ENCODE data around the gene PROP1.
A peak's percentile ranks its signal among the peaks of the same experiment; 100 is the strongest.
"Not testable (repeated sequence)": the region's sequence is repeated elsewhere in the genome, so short reads cannot be mapped to it uniquely, and the experiment has no call there.

Gene PROP1

GRCh38 chr5:177982072-177982727 lies 13.8 kb downstream of the PROP1 start:
- DNase-seq: peak; percentile 57

GRCh38 chr5:177981296-177982071 lies 14.6 kb downstream of the PROP1 start:
- no peak for DNase-seq

DNA sequence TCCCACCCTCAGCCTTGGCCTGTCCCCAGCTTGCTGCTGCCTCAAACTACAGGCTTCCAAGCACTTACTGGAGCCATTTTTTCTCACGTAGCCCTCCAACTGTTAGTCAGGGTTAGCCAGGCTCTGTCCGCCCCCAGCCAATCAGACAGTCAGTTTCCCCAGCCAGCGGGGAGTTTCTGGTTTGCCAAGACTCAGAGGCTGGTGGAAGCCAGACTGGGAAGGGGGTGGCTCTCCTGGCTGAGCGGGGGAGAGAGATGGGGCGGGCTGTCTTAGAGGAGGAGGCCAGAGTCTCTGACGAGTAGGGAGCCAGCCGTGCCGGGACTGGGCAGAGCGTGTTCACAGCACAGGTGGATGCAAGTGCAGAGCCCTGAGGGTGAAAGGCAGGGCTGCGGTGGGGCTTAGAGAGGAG lies 15.3 kb downstream of the PROP1 start:
- no peak for DNase-seq

DNA sequence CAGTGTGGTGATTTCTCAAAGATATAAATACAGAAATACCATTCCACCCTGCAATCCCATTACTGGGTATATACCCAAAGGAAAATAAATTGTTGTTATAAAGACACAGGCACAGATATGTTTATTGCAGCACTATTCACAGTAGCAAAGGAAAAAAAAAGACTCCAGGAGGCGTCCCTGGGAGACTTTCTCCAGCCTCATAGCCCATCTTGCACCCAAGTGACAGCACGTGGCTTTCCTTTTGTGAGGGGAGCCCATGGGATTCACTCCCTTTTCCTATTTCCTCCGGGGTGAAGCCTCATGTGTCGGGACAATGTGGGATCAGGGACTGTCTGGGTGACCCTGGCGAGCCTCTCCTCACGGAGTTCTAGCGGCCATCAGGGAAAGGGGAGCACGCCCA lies 18.4 kb downstream of the PROP1 start:
- DNase-seq: not testable (repeated sequence)

DNA sequence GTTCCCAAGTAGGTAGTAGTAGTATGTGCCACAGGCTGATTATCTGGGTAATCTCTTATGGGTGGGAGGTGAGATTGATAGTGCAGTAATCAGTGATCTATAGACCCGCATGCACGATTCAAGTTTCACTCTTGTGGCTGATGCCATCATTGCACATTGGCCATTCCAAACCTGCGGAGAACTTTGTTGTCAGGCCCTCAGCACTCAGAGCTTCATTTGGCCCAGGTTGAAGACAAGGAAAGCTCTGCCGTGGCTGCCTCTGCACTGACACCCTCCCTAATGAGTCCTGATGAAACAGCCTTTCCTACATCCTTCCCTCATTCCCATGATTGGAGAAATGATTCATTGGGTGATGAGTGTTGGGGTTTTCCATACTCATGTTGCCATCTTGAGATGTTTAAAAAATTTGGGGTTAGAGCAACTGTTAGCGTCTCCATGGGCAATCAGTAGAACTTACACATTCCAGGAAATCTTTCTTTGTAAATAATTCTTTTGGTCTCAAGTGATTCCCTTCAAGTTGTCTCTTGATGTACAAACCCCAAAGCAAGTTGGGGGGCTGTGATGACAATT lies 22.9 kb downstream of the PROP1 start:
- no peak for DNase-seq

DNA sequence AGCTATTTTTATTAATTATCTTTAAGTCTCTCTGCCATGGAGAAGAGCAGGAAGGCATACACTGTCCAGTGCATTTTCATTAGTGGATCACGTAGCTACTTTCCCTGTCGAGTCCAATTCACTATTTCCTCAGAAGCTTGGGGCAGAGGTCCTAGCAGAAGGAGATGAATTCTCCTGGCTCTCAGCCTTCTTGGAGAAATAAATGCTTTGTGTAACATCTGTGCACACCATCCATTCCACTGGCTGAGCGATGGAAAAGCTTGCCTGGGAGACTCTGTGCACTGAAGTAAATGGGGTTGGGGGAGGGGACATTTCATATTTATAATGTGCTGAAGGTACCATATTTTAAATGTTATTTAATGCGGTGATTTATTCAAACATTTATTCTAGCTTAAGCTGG lies 23.4 kb downstream of the PROP1 start:
- no peak for DNase-seq

DNA sequence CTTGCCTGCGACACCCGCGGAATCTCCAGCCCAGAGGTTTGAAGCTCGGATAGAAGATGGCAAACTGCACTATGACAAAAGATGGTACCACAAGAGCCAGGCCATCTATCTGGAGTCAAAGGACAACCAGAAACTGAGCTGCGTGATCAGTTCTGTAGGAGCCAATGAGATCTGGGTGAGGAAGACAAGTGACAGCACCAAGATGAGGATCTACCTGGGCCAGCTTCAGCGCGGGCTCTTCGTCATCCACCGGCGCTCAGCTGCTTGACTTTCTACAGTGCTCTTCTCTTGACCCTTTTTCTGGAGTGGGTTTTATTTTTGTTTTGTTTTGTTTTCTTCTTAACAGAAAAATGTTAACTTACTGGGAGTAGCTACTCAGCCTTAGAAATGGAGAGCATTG lies 24.0 kb downstream of the PROP1 start:
- not testable (repeated sequence) for DNase-seq

- DNase-seq: no peak
Observed at GRCh38 chr5:177968661-177969211, 27.3 kb downstream of the PROP1 start.

- DNase-seq: no peak
Observed at GRCh38 chr5:177967221-177967887, 28.7 kb downstream of the PROP1 start.

- no peak for DNase-seq
Observed at GRCh38 chr5:177966839-177967166, 29.2 kb downstream of the PROP1 start.

GRCh38 chr5:177966009-177966838 lies 29.8 kb downstream of the PROP1 start:
- DNase-seq: no peak

DNA sequence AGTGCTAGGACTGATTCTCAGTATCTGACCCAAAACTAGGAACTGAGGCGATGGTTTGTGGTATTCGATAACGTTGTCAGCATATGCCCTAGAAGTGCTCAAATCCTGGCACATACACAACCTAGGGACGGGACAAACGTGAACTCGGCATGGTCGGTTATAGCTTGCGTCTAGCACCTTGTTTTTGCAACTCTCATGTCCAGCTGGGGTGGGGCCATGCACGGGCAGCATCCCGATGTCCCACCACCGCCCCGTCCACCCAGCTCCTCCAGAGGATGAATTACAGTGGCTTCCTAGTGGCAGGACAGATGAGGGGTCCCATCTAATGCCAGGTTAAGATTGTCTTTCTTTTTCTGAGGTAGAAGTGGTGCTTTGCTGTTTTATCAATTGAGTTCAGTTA lies 31.6 kb downstream of the PROP1 start:
- no peak for DNase-seq

DNA sequence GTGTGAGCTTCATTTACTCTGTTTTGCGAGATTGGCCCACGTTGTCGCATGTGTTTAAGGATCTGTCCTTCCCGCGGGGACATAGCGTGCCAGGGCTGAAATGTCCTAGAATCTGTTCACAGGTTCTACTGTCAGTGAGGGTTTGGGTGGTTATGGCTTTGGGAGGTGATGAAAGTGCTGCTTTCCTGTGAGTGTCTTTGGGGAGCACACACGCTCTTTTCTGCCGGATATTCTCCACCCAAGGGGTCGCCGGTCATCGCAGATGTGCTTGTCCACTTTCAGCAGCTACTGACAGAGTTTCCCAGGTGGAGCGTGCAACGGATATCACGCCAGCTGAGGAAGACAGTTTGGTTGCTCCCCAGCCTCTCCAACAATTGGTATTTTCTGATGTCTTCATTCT lies 32.1 kb downstream of the PROP1 start:
- no peak for DNase-seq

GRCh38 chr5:177959315-177959714 lies 36.7 kb downstream of the PROP1 start:
- no peak for DNase-seq

DNA sequence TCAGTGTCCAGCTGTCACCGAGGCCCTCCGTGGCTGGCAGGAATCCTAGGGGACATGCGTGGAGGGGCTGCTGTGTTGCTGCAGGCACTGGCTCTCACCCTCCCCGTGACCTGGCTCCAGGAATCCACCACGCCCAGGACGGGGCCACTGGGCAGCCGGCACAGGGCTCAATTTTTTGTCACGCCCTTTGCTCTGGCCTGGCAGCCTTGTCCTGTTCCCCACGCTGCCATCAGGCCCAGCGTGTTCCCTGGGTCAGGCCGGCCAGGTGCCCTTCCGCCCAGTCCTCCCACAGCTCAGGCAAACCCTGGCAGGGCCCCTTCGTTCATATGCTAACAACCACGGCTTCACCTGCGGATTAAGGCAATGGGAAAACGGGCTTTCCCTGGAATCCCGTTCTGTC lies 37.3 kb downstream of the PROP1 start:
- no peak for DNase-seq

DNA sequence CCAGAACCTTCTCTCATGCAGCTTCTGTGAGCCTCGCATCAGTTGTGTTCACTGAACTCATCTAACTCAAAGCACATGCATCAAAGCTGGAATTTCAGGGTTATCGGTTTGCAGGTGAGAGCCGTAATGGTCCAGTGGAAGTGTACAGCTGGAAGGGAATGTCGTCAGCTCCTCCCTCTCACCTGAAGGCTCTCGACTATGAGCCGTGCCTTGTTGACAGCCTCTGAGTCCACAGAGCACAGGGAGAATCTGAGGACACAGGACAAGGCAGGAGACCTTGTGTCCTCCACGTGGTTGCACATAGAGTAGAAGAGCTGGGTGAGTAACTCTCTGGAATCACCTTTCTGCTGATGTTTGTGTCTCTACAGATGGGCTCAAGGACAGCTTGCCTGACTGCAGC lies 38.8 kb downstream of the PROP1 start:
- no peak for DNase-seq

DNA sequence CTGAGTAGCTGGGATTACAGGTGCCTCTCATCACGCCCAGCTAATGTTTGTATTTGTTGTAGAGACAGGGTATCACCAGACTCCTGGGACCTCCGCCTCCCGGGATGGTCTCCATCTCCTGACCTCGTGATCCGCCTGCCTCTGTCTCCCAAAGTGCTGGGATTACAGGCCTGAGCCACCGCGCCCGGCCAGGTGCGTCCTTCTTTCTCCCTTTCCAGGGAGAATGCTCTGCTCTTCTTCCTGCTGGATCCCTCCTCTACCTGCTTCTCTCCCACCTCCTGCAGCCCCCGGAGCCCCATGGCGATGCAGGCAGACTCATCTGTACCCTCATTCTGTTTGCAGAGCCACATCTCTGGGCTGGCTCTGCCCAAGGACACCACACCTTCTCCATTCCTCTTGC lies 42.9 kb downstream of the PROP1 start:
- DNase-seq: not testable (repeated sequence)

- DNase-seq: not testable (repeated sequence)
Observed at GRCh38 chr5:177949656-177950055, 46.4 kb downstream of the PROP1 start.

DNA sequence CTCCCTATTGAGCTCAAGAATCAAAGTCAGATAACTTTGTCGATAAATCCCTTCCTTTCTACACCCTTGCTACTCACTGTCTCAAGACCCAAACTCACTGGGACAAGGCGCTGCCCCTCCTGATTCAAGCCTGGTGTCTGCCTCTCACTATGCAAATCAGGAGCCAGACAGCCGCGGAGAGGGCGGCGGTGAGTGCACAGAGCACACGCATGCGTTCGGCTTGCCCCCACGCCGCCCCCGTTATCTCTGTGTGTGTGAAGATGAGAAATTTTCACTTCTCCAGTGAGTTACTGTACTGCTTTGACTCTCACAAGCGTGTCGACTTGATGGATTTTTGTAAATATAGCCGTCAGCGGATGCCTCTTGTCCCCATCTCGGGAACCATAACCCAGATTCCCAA lies 47.0 kb downstream of the PROP1 start:
- DNase-seq: not testable (repeated sequence)

GRCh38 chr5:177947912-177948311 lies 48.1 kb downstream of the PROP1 start:
- not testable (repeated sequence) for DNase-seq

DNA sequence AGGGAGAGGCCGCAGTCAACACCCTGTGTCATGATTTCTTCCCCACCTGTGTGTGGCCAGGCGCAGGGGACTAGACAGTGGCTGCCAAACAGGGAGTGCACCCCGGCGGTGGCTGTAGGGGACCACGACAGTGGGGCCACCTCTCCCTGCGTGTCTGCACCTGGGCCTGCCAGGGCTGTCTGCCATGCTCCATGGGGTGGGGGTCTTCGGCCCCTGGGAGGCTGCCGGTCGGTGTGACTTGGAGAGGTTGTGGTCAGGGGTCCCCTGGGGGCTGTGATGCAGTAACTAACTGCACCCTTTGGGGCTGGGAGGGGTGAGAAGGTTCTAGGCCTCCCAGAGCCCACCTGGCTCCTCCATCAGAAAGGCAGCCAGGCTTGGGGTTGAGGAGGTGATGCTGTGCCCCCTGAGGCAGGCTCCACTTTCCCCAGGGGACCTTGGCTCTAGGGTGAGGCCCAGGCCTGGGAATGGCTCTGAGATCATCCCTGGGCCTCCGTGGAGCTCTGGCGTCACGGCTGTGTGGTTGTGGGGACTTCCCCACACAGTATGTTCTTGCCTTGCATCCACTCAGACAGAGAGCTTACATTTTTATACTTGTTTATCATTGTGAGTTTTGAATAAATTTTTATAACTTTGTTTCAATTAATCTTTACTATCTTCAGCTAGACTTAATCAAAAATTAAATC lies 50.3 kb downstream of the PROP1 start:
- DNase-seq: peak; percentile 46

DNA sequence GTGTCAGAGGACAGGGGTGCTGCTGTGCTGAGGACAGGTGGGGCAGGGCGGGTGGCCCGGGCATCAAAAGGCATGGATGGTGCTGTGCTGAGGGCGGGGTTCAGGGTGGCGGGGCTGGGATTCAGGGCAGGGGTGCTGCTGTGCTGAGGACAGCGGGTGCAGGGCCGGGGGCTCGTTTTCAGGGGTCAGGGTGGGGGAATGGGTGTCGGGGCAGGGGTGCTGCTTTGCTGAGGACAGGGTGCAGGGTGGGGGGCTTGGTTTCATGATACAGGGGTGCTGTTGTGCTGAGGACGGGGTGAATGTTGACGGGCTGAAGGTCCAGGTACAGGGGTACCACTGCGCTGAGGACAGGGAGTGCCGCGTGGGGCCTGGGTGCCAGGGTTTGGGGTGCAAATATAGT lies 50.9 kb downstream of the PROP1 start:
- not testable (repeated sequence) for DNase-seq

Measured in stimulated activated CD4-positive, alpha-beta T cell treated with anti-CD3 and anti-CD28 coated beads, Interleukin-15, amount 100 ng/mL, for 24 hours (primary cell).